Measurements from ENCODE around the gene THSD4.

THSD4 gene

DNA sequence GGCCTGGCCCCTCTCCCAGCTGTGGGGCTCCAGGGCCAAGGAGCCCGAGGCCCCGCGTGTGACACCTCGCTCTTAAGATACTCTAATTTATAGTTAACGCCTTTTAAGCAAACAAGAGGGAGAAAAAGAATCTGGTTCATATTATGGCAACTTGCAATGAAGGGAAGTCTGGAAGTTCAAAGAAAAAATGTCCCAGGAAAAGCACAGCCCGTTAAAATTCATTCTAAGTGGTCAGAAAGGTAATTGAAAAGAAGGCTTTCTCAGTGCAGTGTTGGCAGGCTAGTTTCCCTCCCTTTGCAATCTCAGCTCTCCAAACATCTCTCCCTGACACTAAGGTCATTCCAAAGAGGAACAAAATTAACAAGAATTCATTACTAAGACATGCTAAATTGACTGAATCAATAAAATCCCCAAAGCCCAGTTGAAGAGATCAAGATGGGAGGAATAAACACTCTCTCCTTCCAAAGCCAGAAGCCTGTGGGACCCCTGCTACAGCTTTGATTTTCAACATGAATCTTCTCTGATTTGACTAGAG is 339.3 kb downstream of the THSD4 start:
- no peak for DNase-seq (ENCODE audit: low read depth)
- no peak overlapping the region for H3K4me3 ChIP-seq (ENCODE audit: control insufficient read depth, low read depth, low read length)
- TF ChIP-seq, protein P1, sequence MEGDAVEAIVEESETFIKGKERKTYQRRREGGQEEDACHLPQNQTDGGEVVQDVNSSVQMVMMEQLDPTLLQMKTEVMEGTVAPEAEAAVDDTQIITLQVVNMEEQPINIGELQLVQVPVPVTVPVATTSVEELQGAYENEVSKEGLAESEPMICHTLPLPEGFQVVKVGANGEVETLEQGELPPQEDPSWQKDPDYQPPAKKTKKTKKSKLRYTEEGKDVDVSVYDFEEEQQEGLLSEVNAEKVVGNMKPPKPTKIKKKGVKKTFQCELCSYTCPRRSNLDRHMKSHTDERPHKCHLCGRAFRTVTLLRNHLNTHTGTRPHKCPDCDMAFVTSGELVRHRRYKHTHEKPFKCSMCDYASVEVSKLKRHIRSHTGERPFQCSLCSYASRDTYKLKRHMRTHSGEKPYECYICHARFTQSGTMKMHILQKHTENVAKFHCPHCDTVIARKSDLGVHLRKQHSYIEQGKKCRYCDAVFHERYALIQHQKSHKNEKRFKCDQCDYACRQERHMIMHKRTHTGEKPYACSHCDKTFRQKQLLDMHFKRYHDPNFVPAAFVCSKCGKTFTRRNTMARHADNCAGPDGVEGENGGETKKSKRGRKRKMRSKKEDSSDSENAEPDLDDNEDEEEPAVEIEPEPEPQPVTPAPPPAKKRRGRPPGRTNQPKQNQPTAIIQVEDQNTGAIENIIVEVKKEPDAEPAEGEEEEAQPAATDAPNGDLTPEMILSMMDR (conservative IDR thresholded peaks at IDR 0.05; ENCODE audit: control insufficient read depth, insufficient read depth, low read depth, low read length) = no peak

DNA sequence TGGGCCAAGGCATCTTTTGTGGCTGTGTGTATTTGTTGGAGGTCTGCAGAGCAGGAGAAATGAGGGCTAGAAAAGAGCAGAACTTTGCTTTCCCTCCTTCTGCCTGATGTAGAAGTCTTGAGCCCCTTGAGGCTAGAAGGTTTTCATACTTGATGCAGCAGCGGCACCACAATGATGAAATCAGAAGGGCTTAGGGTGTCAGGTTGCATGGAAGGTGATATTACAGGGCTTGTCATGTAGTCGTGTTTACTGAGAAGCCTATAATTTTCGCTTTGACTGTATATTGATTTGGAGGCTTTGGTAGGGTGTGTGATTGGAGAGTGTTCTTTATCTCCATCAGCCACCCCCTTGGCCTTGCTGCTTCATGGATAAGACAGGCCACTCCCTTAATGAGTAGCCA is 339.8 kb downstream of the THSD4 start:
- DNase-seq (ENCODE audit: low read depth) = no peak
- TF ChIP-seq, protein P1 (conservative IDR thresholded peaks at IDR 0.05; ENCODE audit: control insufficient read depth, insufficient read depth, low read depth, low read length) = no peak
- H3K4me3 ChIP-seq (ENCODE audit: control insufficient read depth, low read depth, low read length) = no peak overlapping the region

DNA sequence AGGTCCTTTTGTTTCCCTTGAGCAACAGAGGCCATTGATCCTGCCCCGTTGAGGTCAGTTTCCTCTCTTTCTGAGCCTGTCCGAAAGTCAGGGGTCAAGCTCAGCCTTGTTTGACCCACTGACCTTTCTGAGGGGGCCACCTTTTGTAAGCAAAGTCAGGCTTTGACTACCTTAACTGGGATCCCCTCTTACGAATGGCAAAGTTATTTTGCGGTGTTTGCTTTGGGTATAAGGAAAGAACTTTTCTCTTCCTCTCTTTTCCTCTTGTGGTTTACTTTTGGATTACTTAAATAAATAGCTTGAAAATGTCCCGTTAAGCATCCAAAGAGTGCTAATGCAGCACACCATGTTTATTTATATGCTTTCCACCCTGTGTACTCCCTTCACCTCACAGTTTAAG is 340.6 kb downstream of the THSD4 start:
- TF ChIP-seq, protein P1 (conservative IDR thresholded peaks at IDR 0.05; ENCODE audit: control insufficient read depth, insufficient read depth, low read depth, low read length) = no peak
- no peak overlapping the region for H3K4me3 ChIP-seq (ENCODE audit: control insufficient read depth, low read depth, low read length)
- no peak for DNase-seq (ENCODE audit: low read depth)

DNA sequence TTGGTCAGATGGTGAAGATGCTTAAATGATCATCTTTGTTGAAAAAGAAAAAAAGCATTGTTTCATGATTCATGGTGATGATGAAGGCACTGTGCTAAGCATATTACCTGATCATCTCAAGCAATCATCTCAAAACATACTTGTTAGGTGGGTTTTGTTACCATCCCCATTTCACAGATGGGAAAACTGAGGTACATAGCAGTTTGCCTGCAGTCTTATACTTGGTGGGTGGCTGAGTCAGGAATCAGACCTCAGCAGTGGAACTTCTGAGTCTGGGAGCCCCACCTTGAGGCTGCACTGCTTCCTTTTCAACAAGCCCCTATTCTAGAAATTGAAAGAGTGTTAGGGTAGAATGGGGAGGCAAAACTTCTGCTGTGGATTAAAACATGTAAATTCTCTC is 341.1 kb downstream of the THSD4 start:
- no peak for DNase-seq (ENCODE audit: low read depth)
- TF ChIP-seq, protein P1 (conservative IDR thresholded peaks at IDR 0.05; ENCODE audit: control insufficient read depth, insufficient read depth, low read depth, low read length) = no peak
- no peak overlapping the region for H3K4me3 ChIP-seq (ENCODE audit: control insufficient read depth, low read depth, low read length)

DNA sequence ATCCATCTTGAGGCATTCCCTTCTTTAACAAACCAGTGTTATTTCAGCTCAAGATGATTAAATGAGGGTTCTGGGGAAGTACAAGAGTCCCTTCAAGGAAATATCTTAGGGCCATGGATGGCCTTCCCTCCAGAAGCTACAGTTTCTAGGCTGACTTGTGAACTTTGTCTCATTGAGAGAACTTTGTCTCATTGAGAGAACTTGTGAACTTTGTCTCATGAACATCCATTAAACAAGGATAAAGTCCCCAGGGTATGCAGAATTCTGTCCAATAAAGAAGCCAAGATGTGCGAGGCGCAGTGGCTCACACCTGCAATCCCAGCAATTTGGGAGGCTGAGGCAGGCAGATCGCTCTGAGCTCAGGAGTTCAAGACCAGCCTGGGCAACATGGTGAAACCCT is 341.5 kb downstream of the THSD4 start:
- H3K4me3 ChIP-seq (ENCODE audit: control insufficient read depth, low read depth, low read length) = no peak overlapping the region
- no peak for DNase-seq (ENCODE audit: low read depth)
- TF ChIP-seq, protein P1 (conservative IDR thresholded peaks at IDR 0.05; ENCODE audit: control insufficient read depth, insufficient read depth, low read depth, low read length) = no peak

DNA sequence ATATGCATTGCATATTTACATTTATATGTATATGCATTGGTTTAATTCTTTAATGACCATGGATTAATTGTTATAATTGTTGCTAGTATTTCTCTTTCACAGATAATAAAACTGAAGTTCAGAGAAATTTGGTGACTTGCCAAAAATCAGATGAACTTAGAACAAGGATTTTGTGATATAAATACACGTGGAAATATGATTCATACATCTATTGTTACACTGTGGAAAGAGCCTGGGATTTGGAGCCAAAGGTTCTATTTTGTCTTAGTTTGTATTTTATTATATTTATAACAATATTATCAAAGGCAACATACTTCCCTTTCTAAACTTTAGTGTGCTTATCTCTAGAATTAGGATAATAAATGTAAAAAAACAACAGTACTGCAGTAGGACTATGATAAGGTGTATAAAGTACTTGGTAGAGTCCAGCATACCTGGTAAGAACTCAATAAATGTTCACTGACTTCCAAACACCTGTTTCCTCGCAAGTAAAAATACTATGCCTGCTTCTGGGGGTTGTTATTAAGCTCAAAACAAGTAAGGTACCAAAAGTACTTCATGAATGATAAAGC is 342.9 kb downstream of the THSD4 start:
- TF ChIP-seq, protein P1 (conservative IDR thresholded peaks at IDR 0.05; ENCODE audit: control insufficient read depth, insufficient read depth, low read depth, low read length) = no peak
- no peak overlapping the region for H3K4me3 ChIP-seq (ENCODE audit: control insufficient read depth, low read depth, low read length)
- no peak for DNase-seq (ENCODE audit: low read depth)

DNA sequence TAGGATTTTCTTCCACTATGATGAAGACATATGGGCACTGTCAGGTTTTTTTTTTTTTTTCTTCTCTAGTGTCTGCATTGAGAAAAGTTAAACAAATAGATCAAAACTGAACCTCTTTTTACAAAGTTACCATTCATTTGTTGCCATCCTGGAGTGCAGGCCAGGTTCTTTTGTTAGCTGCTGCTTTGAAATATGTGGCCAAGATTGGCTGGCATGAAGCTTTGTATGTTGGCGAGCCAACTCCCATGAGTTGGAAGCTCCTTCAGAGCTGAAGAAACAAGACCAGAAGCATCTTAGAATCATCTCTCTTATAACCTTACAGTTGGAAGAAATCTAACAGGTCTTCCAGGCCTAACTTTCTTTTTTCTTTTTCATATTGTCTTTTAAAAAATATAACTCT is 346.5 kb downstream of the THSD4 start:
- H3K4me3 ChIP-seq (ENCODE audit: control insufficient read depth, low read depth, low read length) = no peak overlapping the region
- no peak for DNase-seq (ENCODE audit: low read depth)
- TF ChIP-seq, protein P1 (conservative IDR thresholded peaks at IDR 0.05; ENCODE audit: control insufficient read depth, insufficient read depth, low read depth, low read length) = no peak
